Neural progenitor cell (in vitro differentiated cells): ENCODE results near the gene FMNL2.

Experiments
- CTCF ChIP-seq: fragments of 200-600 bp; sonication (generic); IDR thresholded peaks from 2 replicates; pipeline ENCODE4 v1.5.1; 2017; ENCODE audit warnings: antibody characterized with exemption, mild to moderate bottlenecking
- EZH2 ChIP-seq: fragments of 200-600 bp; sonication (generic); IDR thresholded peaks from 2 replicates; pipeline ENCODE4 v1.6.1; 2017; ENCODE audit warnings: antibody characterized with exemption, mild to moderate bottlenecking, moderate library complexity
- EZH2phosphoT487 ChIP-seq: fragments of 200-600 bp; sonication (generic); IDR thresholded peaks from 2 replicates; pipeline ENCODE4 v1.6.1; 2017; ENCODE audit warnings: antibody characterized with exemption

DNA sequence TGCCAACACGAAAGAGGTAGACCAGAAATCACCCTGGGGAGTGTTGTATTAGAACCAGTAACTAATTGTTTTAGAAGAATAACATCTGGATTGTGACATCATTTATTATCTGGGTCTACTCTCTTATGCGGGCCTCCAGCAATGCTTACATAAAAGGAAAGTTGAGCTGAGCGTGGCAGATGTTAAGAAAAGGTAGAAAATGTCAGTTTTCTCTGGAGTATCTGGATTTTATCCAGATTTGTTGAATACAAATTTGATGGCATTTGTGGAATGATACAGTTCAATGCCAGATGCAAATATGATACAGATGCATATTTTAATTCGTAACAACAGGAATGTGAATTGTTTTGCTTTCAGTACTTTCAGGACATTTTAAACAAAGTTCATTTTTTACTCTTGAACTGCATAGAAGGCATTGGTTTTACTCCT, 292.0 kb downstream of the FMNL2 start:
- TF ChIP-seq EZH2, result no peak
- TF ChIP-seq CTCF, result no peak
- no peak for TF ChIP-seq EZH2phosphoT487
